Measurements from ENCODE around the gene POLK.

- TF ChIP-seq POLR2AphosphoS5 (IDR thresholded peaks at IDR 0.05; ENCODE audit: low read depth, low read length) (no peak), TAF1 (IDR thresholded peaks at IDR 0.05; ENCODE audit: borderline replicate concordance, insufficient read depth, low read length) (no peak), FOXP2 (optimal IDR thresholded peaks at IDR 0.05; ENCODE audit: borderline replicate concordance, extremely low read depth, extremely low read length, insufficient read depth) (no peak)
Observed at GRCh38 chr5:75626959-75627358, 115.3 kb downstream of the POLK start.

Measured in PFSK-1 (cell line).